HG03064 (cell line): ENCODE measurements around the gene NT5DC4.

Source experiments
- ATAC-seq: cut with Tn5 transposase; IDR thresholded peaks from one replicate; pipeline ENCODE4 v1.9.1; 2021; ENCODE audit warnings: low read depth; ENCODE audit not compliant: unreplicated experiment

Gene NT5DC4

GRCh38 chr2:112721819-112722522, 1.2 kb downstream of the NT5DC4 start:
- no peak for ATAC-seq

GRCh38 chr2:112722816-112723546, 2.2 kb downstream of the NT5DC4 start:
- ATAC-seq: no peak

GRCh38 chr2:112723547-112723940, 2.7 kb downstream of the NT5DC4 start:
- no peak for ATAC-seq

- ATAC-seq: no peak
Observed at GRCh38 chr2:112723995-112724394, 3.2 kb downstream of the NT5DC4 start.

GRCh38 chr2:112724591-112725525, 4.0 kb downstream of the NT5DC4 start:
- ATAC-seq: no peak

- ATAC-seq: no peak
Observed at GRCh38 chr2:112725545-112726457, 5.0 kb downstream of the NT5DC4 start.

GRCh38 chr2:112726487-112727190, 5.8 kb downstream of the NT5DC4 start:
- ATAC-seq: peak; percentile 53

GRCh38 chr2:112727276-112728028, 6.6 kb downstream of the NT5DC4 start:
- ATAC-seq: no peak

GRCh38 chr2:112728029-112728362, 7.2 kb downstream of the NT5DC4 start:
- no peak for ATAC-seq

- ATAC-seq: no peak
Observed at GRCh38 chr2:112728378-112729175, 7.8 kb downstream of the NT5DC4 start.

- no peak for ATAC-seq
Observed at GRCh38 chr2:112730216-112730615, 9.4 kb downstream of the NT5DC4 start.

- no peak for ATAC-seq
Observed at GRCh38 chr2:112730791-112731190, 10.0 kb downstream of the NT5DC4 start.

GRCh38 chr2:112731479-112731878, 10.7 kb downstream of the NT5DC4 start:
- no peak for ATAC-seq

- ATAC-seq: no peak
Observed at GRCh38 chr2:112733456-112733855, 12.6 kb downstream of the NT5DC4 start.

- ATAC-seq: no peak
Observed at GRCh38 chr2:112733871-112734270, 13.1 kb downstream of the NT5DC4 start.

- no peak for ATAC-seq
Observed at GRCh38 chr2:112737542-112738232, 16.9 kb downstream of the NT5DC4 start.

GRCh38 chr2:112740527-112740926, 19.7 kb downstream of the NT5DC4 start:
- no peak for ATAC-seq
